Body of pancreas (tissue), 4 donors: ENCODE measurements around the gene PCMT1. TPM values are rescaled to one million over a fixed set of nuclear protein-coding genes. Genes with fewer than 3 reads are reported as not detected.
"Not testable (repeated sequence)": the region's sequence is repeated elsewhere in the genome, so short reads cannot be mapped to it uniquely, and the experiment has no call there.

Experiments
- ATAC-seq: fragments of 150-250 bp; one replicate; pipeline ENCODE4 v1.9.1; 2016
- DNase-seq, 4 donors: peaks; one replicate each; pipeline ENCODE4 v3.0.0-alpha.2; 2019
- H3K27ac ChIP-seq, 4 donors: fragments of 200-600 bp; sonication (generic); 1 replicate in 3 of 4; 2 replicates in 1 of 4; pipeline versions ENCODE4 v1.5.1 to v1.6.1; 2016 to 2019; ENCODE audit warnings: mild to moderate bottlenecking in 1 of 4, mixed read lengths in 1 of 4, moderate library complexity in 1 of 4
- H3K27me3 ChIP-seq, 2 donors: fragments of 200-600 bp; sonication (generic); one replicate each; pipeline ENCODE4 v1.6.0; 2016; ENCODE audit warnings: mild to moderate bottlenecking in 1 of 2
- H3K36me3 ChIP-seq, 2 donors: fragments of 200-600 bp; sonication (generic); replicated peaks in 1 of 2; 2 replicates each; pipeline ENCODE4 v1.5.1; 2016; ENCODE audit warnings: low read depth in 2 of 2; ENCODE audit not compliant: insufficient read depth in 1 of 2
- H3K4me1 ChIP-seq: fragments of 200-600 bp; sonication (generic); one replicate; pipeline ENCODE4 v1.6.0; 2016
- H3K4me3 ChIP-seq, 2 donors: fragments of 200-600 bp; sonication (generic); 1 replicate in 1 of 2; 2 replicates in 1 of 2; pipeline ENCODE4 v1.5.1; 2016 to 2019
- H3K9me3 ChIP-seq, 3 donors: fragments of 200-600 bp; sonication (generic); 1 replicate in 2 of 3; 2 replicates in 1 of 3; pipeline ENCODE4 v1.5.1; 2016
- POLR2A ChIP-seq, 3 donors: fragments of 450-650 bp; IDR thresholded peaks; one replicate each; pipeline ENCODE4 v1.6.1; 2016; ENCODE audit warnings: antibody characterized with exemption in 3 of 3, mild to moderate bottlenecking in 2 of 3
- WGBS, 2 donors: methylation state at CpG; one replicate each; pipeline ENCODE4 v1.1.5; 2017; 5-methylcytosine and 5-hydroxymethylcytosine counted together
- intact Hi-C: fragments of 100-400 bp; cut with DNase I; formaldehyde crosslinking; loops from one replicate; pipeline ENCODE4 v1.15.1; 2023
- total RNA-seq, 2 donors: library from RNA; depleted of rRNA; stranded (reverse); fragments of >200 nt; gene quantifications; one replicate each; pipeline ENCODE4 v1.1.0, GENCODE V29; 2016
- TF ChIP-seq, protein P1 (sequence below), 7 experiments: fragments of 450-650 bp in 4 of 7; fragments of 200-600 bp in 3 of 7; sonication (generic) in 3 of 7; IDR thresholded peaks; one replicate each; pipeline ENCODE4 v1.5.1; 2016 to 2019; ENCODE audit warnings: antibody characterized with exemption in 7 of 7

The PCMT1 gene
- total RNA-seq, 2 donors from 2014 or later = 26.2 to 26.7 TPM

GRCh38 chr6:149842331-149842730 lies 92.8 kb downstream of the PCMT1 start:
- Histone ChIP-seq H3K9me3 (no peaks in the 10 kb centered on the region), H3K27ac (no peak overlapping the region), H3K4me3 (no peak overlapping the region), H3K4me1 (peaks cover 19% of the 10 kb centered on the region), H3K36me3 (no peaks in the 10 kb centered on the region), H3K27me3 (no peaks in the 10 kb centered on the region)
- ATAC-seq (no peak), DNase-seq (no peak)
- intact Hi-C loops = no loop called here
- 76 to 84% methylated on average over 7 of the region's 7 CpGs for WGBS, 2 donors
- TF ChIP-seq, protein P1, sequence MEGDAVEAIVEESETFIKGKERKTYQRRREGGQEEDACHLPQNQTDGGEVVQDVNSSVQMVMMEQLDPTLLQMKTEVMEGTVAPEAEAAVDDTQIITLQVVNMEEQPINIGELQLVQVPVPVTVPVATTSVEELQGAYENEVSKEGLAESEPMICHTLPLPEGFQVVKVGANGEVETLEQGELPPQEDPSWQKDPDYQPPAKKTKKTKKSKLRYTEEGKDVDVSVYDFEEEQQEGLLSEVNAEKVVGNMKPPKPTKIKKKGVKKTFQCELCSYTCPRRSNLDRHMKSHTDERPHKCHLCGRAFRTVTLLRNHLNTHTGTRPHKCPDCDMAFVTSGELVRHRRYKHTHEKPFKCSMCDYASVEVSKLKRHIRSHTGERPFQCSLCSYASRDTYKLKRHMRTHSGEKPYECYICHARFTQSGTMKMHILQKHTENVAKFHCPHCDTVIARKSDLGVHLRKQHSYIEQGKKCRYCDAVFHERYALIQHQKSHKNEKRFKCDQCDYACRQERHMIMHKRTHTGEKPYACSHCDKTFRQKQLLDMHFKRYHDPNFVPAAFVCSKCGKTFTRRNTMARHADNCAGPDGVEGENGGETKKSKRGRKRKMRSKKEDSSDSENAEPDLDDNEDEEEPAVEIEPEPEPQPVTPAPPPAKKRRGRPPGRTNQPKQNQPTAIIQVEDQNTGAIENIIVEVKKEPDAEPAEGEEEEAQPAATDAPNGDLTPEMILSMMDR (IDR thresholded peaks at IDR 0.05) = no peak
- TF ChIP-seq POLR2A (IDR thresholded peaks at IDR 0.05) = no peak

- WGBS, 2 donors = 80 to 84% methylated on average over 10 of the region's 10 CpGs
- intact Hi-C loops = no loop called here
- Histone ChIP-seq H3K36me3 (no peaks in the 10 kb centered on the region), H3K4me3 (no peak overlapping the region), H3K4me1 (peaks cover 27% of the 10 kb centered on the region), H3K27me3 (no peaks in the 10 kb centered on the region), H3K27ac (no peak overlapping the region), H3K9me3 (no peaks in the 10 kb centered on the region)
- DNase-seq (peak in 3 of 4 donors; percentile 13 to 38 (median 34)), ATAC-seq (no peak)
- TF ChIP-seq, protein P1 (IDR thresholded peaks at IDR 0.05) = no peak
- TF ChIP-seq POLR2A (IDR thresholded peaks at IDR 0.05) = no peak
Measured at GRCh38 chr6:149843051-149843633, 93.6 kb downstream of the PCMT1 start.

DNA sequence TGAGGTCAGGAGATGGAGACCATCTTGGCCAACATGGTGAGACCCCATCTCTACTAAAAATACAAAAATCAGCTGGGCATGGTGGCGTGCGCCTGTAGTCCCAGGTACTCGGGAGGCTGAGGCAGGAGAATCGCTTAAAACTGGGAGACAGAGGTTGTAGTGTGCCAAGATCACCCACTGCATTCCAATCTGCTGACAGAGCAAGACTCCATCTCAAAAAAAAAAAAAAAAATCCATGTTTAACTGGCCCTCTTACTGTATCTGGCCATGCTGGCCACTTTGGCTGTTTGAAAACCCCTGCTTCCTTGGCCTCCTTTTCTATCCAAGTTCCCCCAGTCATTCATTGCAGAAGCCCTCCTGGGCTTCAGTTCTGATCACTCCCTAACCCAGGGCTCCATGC lies 94.5 kb downstream of the PCMT1 start:
- WGBS, 2 donors = 88 to 93% methylated on average over 4 of the region's 4 CpGs
- H3K36me3 ChIP-seq, intact Hi-C loops, DNase-seq, H3K4me3 ChIP-seq, ATAC-seq, H3K9me3 ChIP-seq, H3K27ac ChIP-seq, H3K27me3 ChIP-seq: not testable (repeated sequence)
- peaks cover 27% of the 10 kb centered on the region for H3K4me1 ChIP-seq

- 81 to 95% methylated on average over 2 of the region's 2 CpGs for WGBS, 2 donors
- Histone ChIP-seq H3K27ac (no peak overlapping the region), H3K36me3 (no peaks in the 10 kb centered on the region), H3K9me3 (no peaks in the 10 kb centered on the region), H3K4me1 (peaks cover 27% of the 10 kb centered on the region), H3K4me3 (no peak overlapping the region), H3K27me3 (no peaks in the 10 kb centered on the region)
- TF ChIP-seq POLR2A (IDR thresholded peaks at IDR 0.05) = no peak
- TF ChIP-seq, protein P1 (IDR thresholded peaks at IDR 0.05) = no peak
- intact Hi-C loops = no loop called here
- DNase-seq (no peak), ATAC-seq (no peak)
Measured at GRCh38 chr6:149844480-149844879, 94.9 kb downstream of the PCMT1 start.

DNA sequence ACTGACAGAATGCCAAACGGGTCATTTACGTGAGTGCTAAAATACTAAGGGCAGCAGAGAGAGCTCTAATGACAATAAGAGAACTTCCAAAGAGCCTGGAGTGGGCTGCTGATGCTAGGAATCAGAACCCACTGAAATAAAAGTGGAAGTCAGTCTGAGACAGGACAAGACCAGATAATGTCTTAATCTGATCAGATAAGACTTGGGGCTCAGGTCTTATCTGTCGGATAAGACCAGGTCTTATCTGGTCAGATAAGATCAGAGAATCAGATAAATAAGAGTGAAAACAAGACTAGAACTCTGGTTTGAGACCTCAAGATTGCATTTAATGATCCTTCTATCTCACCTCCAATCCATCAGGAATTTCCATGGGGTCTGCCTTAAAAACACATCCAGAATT lies 96.0 kb downstream of the PCMT1 start:
- no peaks in the 10 kb centered on the region for H3K36me3 ChIP-seq
- no peak overlapping the region for H3K4me3 ChIP-seq
- no peaks in the 10 kb centered on the region for H3K27me3 ChIP-seq
- no peak for ATAC-seq
- DNase-seq = no peak
- peaks cover 19% of the 10 kb centered on the region for H3K4me1 ChIP-seq
- 68 to 69% methylated on average over 3 of the region's 3 CpGs for WGBS, 2 donors
- TF ChIP-seq, protein P1 (IDR thresholded peaks at IDR 0.05) = no peak
- no peak for TF ChIP-seq POLR2A (IDR thresholded peaks at IDR 0.05)
- H3K27ac ChIP-seq = no peak overlapping the region
- no peaks in the 10 kb centered on the region for H3K9me3 ChIP-seq
- intact Hi-C loops = no loop called here
